Stimulated activated CD8-positive, alpha-beta memory T cell treated with anti-CD3 and anti-CD28 coated beads, Interleukin-12 subunit alpha, Interleukin-12 subunit beta, amount 100 ng/mL, for 1 hour (primary cell): ENCODE data around the gene PRAMEF18.
"Not testable (repeated sequence)": the region's sequence is repeated elsewhere in the genome, so short reads cannot be mapped to it uniquely, and the experiment has no call there.

Source experiments
- DNase-seq: peaks from one replicate; pipeline ENCODE4 v3.0.0-alpha.2; 2020; ENCODE audit warnings: low read depth

The PRAMEF18 gene

DNA sequence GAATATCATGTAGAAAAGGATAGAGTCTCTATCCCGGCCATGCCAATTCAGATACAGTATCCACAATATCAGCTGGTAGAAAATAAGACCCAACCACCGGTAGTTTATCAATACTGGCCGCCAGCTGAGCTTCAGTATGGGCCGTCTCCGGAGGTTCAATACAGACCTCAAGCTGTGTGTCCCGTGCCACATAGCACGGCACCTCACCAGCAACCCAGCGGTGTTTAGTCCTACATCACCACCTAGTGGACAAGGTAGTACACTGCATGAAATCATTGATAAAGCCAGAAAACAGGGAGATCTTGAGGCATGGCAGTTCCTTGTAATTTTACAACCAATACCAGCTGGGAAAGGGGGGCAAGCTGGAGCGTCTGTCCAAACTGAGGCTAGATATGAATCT is 17.2 kb downstream of the PRAMEF18 start:
- not testable (repeated sequence) for DNase-seq

DNA sequence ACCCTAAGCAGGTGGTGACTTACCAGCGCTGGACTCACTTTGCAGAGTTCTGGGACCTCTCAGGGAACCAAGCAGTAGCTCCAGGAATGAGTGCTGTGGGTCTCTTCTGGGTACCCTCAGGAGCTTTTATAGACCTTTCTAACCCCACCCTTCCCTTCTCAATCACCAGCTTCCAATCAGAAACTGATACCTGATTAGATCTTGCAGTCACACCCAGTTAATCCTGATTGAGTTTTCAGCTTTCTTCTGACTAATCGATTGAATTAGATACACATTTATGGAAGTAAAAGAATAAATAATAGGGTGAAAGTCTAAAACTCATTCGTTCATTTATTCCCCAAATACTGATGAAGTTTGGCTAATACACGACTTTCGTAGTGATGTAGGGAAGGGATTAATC is 24.6 kb downstream of the PRAMEF18 start, which contains the start of gene PRAMEF13:
PRAMEF13 (minus strand) TSS at position 101 of the 400 bp plus-strand sequence. CDS start 1,820 bp downstream, outside the sequence.
- not testable (repeated sequence) for DNase-seq
